Mammary epithelial cell (primary cell): ENCODE results near the gene VWCE.
"Not testable (repeated sequence)": the region's sequence is repeated elsewhere in the genome, so short reads cannot be mapped to it uniquely, and the experiment has no call there.

Experiments used
- EZH2 ChIP-seq: IDR thresholded peaks from 2 replicates; pipeline ENCODE4 v1.6.1; 2012; ENCODE audit warnings: low read length, inconsistent platforms, borderline replicate concordance
- TF ChIP-seq, protein P1 (sequence below), 2 donors: IDR thresholded peaks in 1 of 2; conservative IDR thresholded peaks in 1 of 2; 2 replicates each; pipeline ENCODE4 v1.5.1; 2011 to 2012; ENCODE audit warnings: inconsistent platforms in 2 of 2, low read length in 2 of 2, mild to moderate bottlenecking in 2 of 2, control low read depth in 1 of 2, low read depth in 1 of 2; ENCODE audit not compliant: insufficient read depth in 1 of 2; ENCODE audit errors: extremely low read depth in 1 of 2

DNA sequence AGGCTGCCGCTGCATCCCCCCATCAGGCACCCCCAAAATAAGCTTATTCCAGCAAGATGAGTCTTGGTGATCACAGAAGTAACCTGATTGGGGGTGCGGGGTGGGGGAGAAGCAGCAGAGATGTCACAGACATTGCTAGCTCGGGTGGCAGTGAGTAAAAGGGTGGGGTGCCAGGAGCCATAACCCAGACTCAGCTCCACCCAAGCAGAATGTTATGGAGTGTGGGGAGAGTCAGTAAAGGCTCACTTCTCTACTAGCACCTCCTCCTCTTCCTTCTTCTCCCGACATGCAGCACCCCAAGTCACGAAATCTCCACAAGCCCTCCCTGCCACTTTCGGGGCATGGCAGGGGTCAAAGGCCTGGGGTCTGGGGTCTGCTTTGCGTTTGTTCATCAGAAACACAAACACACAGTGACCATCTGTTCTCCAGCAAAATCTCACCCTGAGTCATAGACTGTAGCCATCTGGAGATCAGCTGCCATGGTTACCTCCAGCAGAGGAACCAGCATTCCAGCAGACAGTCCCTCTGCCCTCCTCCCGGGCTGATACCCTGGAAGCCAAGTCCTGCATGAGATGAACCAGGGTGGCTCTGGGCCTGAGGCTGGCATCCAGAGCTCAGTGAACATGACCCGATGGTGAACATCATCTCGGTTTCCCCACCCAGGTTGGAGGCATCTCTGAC is 68.5 kb downstream of the VWCE start:
- TF ChIP-seq, protein P1, sequence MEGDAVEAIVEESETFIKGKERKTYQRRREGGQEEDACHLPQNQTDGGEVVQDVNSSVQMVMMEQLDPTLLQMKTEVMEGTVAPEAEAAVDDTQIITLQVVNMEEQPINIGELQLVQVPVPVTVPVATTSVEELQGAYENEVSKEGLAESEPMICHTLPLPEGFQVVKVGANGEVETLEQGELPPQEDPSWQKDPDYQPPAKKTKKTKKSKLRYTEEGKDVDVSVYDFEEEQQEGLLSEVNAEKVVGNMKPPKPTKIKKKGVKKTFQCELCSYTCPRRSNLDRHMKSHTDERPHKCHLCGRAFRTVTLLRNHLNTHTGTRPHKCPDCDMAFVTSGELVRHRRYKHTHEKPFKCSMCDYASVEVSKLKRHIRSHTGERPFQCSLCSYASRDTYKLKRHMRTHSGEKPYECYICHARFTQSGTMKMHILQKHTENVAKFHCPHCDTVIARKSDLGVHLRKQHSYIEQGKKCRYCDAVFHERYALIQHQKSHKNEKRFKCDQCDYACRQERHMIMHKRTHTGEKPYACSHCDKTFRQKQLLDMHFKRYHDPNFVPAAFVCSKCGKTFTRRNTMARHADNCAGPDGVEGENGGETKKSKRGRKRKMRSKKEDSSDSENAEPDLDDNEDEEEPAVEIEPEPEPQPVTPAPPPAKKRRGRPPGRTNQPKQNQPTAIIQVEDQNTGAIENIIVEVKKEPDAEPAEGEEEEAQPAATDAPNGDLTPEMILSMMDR (conservative IDR thresholded peaks at IDR 0.05 in 1 of 2, IDR thresholded peaks at IDR 0.05 in 1 of 2; ENCODE audit: extremely low read depth in 1 of 2, insufficient read depth in 1 of 2, low read depth in 1 of 2, low read length in 2 of 2), result not testable (repeated sequence)
- not testable (repeated sequence) for TF ChIP-seq EZH2
